ENCODE results near the gene PRDM8.
"Not testable (repeated sequence)": the region's sequence is repeated elsewhere in the genome, so short reads cannot be mapped to it uniquely, and the experiment has no call there.

PRDM8 gene

GRCh38 chr4:80228460-80228859 is 31.2 kb downstream of the PRDM8 start:
- DNase-seq (ENCODE audit: low read depth in 2 of 2), result no peak

DNA sequence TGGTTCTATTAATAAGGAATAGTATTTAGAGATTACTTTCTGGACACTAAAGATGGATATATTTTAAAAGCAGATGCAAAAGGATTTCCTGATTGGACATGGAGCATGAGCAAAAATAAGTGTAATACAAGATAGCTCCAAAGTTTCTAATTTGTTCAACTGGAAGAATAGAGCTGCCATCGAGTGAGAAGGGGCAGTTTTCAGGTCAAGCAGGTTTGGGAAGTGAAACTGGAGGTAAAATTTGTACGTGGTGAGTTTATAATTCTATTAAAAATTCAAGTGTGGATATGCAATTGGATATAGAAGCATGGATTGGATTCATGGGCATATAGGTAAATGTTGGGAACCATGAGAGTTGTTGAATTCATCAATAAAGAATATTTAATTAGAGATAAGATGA is 31.8 kb downstream of the PRDM8 start:
- DNase-seq (ENCODE audit: low read depth in 2 of 2), result no peak

GRCh38 chr4:80229590-80229989 is 32.3 kb downstream of the PRDM8 start:
- DNase-seq (ENCODE audit: low read depth in 2 of 2), result no peak

DNA sequence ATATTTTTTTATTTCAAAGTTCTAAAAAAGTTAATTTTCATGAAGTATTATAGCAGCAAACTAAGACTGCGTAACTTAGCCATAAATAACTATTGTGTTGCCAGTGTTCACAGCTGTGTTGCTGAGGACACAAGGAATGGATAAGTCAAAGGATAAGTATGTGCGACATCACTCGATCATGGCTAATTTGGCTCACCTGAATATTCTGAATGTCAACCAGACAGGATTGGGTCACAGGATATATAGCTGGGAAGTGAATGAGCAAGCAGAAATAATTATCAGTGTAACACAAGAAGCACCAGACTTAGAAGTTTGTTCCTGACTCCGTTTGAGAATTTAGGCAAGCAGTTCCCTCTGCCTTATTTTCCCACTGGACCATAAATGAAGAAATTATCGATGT is 33.9 kb downstream of the PRDM8 start:
- DNase-seq (ENCODE audit: low read depth in 2 of 2), result no peak

GRCh38 chr4:80232707-80233370 is 35.5 kb downstream of the PRDM8 start:
- DNase-seq (ENCODE audit: low read depth in 2 of 2), result no peak

DNA sequence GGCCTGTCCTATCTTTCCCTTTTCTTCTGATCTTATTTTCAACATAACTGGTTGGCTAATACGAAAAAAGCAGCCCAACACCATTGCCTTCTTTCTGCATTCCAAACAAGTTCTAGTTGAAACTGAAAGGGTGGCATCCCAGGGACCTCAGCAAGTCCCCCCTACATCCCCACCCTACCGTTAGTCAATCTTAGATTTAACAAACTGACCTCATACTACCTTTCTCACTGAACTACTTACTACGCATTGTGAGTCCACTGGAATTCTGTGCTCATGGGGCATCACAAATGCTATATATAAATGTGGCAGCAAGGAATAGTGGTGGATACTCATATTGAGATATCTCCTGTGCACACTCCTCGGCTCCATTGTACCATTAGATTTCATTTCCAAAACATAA is 36.1 kb downstream of the PRDM8 start:
- no peak for DNase-seq (ENCODE audit: low read depth in 2 of 2)

DNA sequence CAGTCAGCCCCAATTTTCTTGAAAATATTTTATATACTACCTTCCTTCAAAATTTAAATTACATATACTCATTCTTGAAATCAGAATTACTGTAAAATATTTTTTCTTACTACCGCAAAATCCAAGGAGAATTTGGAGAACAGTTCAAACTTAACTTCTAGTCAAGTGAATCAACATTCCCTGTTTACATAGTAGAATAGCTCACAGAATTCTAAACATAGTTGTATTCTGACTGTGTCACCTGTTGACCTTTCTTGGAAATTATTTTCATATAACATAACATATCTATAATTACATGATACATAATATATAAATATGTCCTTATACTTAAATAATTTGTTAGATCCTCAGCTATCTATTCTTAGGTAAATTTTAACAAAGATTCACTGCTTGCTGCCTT is 38.1 kb downstream of the PRDM8 start:
- no peak for DNase-seq (ENCODE audit: low read depth in 2 of 2)

DNA sequence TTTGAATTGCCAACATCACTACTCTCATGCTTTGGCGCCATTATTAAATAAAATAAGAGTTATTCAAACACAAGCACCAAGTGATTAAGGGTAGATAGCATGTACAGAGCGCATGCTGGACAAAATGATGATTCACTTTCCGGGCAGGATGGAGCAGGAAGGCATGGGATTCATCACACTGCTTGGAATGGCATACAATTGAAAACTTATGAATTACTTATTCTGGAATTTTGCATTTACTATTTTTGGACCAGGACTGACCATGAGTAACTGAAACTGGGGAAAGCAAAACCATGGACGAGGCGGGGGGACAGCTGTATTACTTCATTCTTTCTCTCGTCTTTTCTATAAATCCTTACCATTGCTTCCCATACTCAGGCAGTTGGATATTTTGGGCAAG is 40.7 kb downstream of the PRDM8 start:
- DNase-seq (ENCODE audit: low read depth in 2 of 2), result no peak

GRCh38 chr4:80239480-80240150 is 42.3 kb downstream of the PRDM8 start:
- no peak for DNase-seq (ENCODE audit: low read depth in 2 of 2)

GRCh38 chr4:80240976-80241375 is 43.7 kb downstream of the PRDM8 start:
- DNase-seq (ENCODE audit: low read depth in 2 of 2), result no peak

DNA sequence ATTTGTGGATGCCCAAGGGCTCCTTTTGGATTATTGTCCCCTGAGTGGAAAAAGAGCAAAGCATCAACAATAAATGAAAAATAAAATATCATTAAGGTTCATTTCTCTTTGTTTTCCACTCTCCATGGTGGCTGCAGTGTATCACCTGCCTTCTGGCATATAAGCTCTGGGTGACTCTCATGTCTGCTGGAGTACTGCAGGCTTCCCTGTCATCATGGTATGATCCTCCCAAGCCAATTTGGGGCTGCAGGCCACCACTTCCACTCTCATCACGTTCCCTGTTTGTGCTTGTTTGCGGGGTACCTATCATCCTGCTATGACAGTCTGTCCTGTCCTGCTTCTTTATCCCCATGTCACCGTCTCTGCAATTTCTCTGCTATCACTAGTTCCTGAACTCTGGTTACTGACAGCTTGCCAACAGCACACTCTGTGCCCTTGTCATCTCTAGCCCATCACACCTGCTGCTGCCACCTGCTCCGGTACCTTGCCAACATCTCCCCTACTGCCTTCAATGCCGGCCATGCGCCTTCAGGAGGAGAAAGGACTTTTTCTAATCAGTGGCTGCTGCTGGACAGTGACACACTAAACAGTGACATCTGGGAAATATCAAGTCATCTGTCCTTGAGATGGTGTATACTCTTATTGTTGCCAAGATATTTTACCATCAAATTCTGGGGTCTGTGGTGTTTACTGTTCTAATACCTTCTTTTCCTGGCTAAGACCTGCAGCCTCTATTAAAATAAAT is 46.1 kb downstream of the PRDM8 start:
- DNase-seq (ENCODE audit: low read depth in 2 of 2), result no peak

- DNase-seq (ENCODE audit: low read depth in 2 of 2), result not testable (repeated sequence)
These were observed 50.2 kb downstream of the PRDM8 start for GRCh38 chr4:80247484-80247883.

- no peak for DNase-seq (ENCODE audit: low read depth in 2 of 2)
These were observed 51.8 kb downstream of the PRDM8 start for GRCh38 chr4:80249144-80249543.

GRCh38 chr4:80252427-80252826 is 55.1 kb downstream of the PRDM8 start:
- no peak for DNase-seq (ENCODE audit: low read depth in 2 of 2)

DNA sequence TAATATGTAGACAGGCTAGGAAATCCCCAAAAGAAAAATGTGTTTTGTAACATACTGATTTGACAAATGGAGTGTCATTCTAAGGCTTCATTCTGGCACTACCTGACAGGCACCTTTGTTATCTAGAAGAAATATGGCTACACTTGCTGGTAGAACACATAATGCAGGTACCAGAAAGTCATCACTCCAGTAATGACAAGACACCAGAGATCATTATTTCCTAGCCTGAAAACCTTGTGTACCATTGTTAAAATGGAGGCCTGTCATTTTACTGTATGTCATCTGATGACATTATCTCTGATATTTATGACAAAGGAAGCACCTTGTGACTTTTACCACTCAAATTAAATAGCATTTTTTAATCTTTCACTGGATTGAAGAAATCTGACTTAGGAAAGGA is 55.6 kb downstream of the PRDM8 start:
- DNase-seq (ENCODE audit: low read depth in 2 of 2), result no peak

DNA sequence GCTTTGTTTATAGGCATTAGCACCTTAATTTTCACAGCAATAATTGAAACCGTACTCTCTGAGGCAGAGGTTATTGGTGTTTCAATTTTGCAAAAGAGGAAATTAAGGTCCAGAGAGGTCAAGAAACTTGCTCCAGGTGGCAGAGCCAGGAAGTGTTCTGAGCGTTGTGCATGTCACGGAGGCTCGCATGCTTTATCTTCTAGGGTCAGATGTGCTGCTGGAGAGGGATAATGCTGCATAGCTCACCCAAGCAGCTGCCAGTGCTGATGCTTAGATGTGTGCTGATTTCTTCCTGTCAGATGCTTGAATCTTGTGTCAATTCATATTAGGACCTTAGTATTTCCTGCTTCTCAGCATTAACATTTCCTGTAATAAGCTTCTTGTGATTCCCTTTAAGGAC is 56.2 kb downstream of the PRDM8 start:
- no peak for DNase-seq (ENCODE audit: low read depth in 2 of 2)
